Kidney epithelial cell (primary cell): Measurements from ENCODE around the gene WDR70. TPM values are rescaled to one million over a fixed set of nuclear protein-coding genes. Genes with fewer than 3 reads are reported as not detected.
"Not testable (repeated sequence)": the region's sequence is repeated elsewhere in the genome, so short reads cannot be mapped to it uniquely, and the experiment has no call there.

Source experiments
- DNase-seq: peaks from one replicate; pipeline ENCODE4 v3.0.0-alpha.2; 2010; ENCODE audit warnings: low read depth
- H3K27me3 ChIP-seq: 2 replicates; pipeline ENCODE4 v1.6.0; 2011; ENCODE audit warnings: low read length; ENCODE audit not compliant: control insufficient read depth, insufficient read depth
- H3K36me3 ChIP-seq: 2 replicates; pipeline ENCODE4 v1.5.1; 2011; ENCODE audit warnings: low read length; ENCODE audit not compliant: control insufficient read depth, insufficient read depth
- H3K4me3 ChIP-seq: 2 replicates; pipeline ENCODE4 v1.5.1; 2011; ENCODE audit warnings: low read depth, mild to moderate bottlenecking, control low read depth, low read length
- total RNA-seq: library from RNA; depleted of rRNA; stranded (reverse); fragments of >200 nt; gene quantifications from 2 replicates; pipeline ENCODE4 v1.2.3, GENCODE V29; 2015
- TF ChIP-seq, protein P1 (sequence below): IDR thresholded peaks from 2 replicates; pipeline ENCODE4 v1.5.1; 2011; ENCODE audit warnings: mild to moderate bottlenecking, moderate library complexity, low read length, control low read depth, inconsistent platforms; ENCODE audit not compliant: insufficient read depth, poor library complexity, severe bottlenecking

WDR70 gene
- total RNA-seq, 1 donor from 2014 or later, result 19.6 TPM

DNA sequence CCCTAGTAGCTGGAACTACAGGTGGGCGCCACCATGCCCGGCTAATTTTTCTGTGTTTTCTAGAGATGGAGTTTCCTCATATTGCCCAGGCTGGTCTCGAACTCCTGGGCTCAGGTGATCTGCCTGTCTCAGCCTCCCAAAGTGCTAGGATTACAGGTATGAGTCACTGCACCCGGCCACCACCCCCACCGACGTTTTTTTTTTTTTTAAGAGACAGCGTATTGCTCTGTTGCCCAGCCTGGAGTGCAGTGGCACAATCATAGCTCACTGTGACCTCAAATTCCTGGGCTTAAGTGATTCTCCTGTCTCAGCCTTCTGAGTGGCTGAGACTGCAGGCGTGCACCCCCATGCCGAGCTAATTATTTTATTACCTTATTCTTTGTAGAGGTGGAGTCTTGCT, 38.2 kb downstream of the WDR70 start:
- Histone ChIP-seq H3K36me3 (no peaks in the 10 kb centered on the region), H3K4me3 (no peak overlapping the region), H3K27me3 (no peaks in the 10 kb centered on the region)
- TF ChIP-seq, protein P1, sequence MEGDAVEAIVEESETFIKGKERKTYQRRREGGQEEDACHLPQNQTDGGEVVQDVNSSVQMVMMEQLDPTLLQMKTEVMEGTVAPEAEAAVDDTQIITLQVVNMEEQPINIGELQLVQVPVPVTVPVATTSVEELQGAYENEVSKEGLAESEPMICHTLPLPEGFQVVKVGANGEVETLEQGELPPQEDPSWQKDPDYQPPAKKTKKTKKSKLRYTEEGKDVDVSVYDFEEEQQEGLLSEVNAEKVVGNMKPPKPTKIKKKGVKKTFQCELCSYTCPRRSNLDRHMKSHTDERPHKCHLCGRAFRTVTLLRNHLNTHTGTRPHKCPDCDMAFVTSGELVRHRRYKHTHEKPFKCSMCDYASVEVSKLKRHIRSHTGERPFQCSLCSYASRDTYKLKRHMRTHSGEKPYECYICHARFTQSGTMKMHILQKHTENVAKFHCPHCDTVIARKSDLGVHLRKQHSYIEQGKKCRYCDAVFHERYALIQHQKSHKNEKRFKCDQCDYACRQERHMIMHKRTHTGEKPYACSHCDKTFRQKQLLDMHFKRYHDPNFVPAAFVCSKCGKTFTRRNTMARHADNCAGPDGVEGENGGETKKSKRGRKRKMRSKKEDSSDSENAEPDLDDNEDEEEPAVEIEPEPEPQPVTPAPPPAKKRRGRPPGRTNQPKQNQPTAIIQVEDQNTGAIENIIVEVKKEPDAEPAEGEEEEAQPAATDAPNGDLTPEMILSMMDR, result no peak
- DNase-seq, result no peak

- Histone ChIP-seq H3K36me3 (no peaks in the 10 kb centered on the region), H3K4me3 (no peak overlapping the region), H3K27me3 (no peaks in the 10 kb centered on the region)
- TF ChIP-seq, protein P1, result no peak
- DNase-seq, result no peak
These were observed 45.3 kb downstream of the WDR70 start for GRCh38 chr5:37424441-37424840.

DNA sequence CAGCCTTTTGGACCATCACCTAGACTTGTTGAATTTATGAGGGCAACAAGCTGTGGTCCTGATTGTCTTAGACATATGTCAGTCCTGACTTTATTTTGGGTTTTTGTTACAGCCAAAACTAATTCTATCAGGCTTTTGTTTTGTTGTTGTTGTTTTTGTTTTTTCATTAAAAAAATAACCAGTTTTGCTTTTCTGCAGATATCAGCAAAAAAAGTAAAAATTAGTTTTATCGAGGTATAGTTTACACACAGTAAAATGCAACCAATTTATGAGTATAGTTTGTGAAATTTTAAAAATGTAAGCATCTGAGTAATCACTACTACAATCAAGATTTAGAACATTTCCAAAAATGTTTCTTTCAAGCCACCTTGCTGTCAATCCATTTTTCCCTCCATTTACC, 48.9 kb downstream of the WDR70 start:
- TF ChIP-seq, protein P1, result no peak
- Histone ChIP-seq H3K36me3 (no peaks in the 10 kb centered on the region), H3K4me3 (no peak overlapping the region), H3K27me3 (no peaks in the 10 kb centered on the region)
- DNase-seq, result no peak

DNA sequence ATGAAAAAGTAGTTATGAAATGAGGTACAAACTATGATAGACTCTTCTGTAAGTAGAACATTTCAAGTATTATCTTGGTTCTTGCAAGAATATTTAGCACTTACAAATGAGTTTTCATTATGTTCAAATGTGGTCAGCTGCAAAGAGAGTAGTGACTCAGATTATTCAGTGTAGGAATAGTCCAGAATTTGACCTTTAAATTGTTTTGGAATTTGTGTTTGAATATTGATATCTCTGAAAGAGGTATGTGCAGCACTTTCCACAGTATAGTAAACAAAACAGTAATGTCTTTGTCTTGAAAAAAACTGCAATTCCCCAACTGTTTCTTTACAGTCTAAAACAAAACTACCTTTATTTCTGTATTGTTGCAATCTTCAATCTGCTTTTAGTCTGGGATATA, 56.1 kb downstream of the WDR70 start:
- Histone ChIP-seq H3K36me3 (no peaks in the 10 kb centered on the region), H3K27me3 (no peaks in the 10 kb centered on the region), H3K4me3 (no peak overlapping the region)
- TF ChIP-seq, protein P1, result no peak
- no peak for DNase-seq

GRCh38 chr5:37436146-37436934, 57.2 kb downstream of the WDR70 start:
- H3K36me3 ChIP-seq, result no peaks in the 10 kb centered on the region
- no peaks in the 10 kb centered on the region for H3K27me3 ChIP-seq
- no peak for DNase-seq
- no peak overlapping the region for H3K4me3 ChIP-seq
- TF ChIP-seq, protein P1, result no peak

- DNase-seq, result no peak
- Histone ChIP-seq H3K27me3 (no peaks in the 10 kb centered on the region), H3K36me3 (no peaks in the 10 kb centered on the region), H3K4me3 (no peak overlapping the region)
- TF ChIP-seq, protein P1, result no peak
These were observed 58.6 kb downstream of the WDR70 start for GRCh38 chr5:37437711-37438110.

DNA sequence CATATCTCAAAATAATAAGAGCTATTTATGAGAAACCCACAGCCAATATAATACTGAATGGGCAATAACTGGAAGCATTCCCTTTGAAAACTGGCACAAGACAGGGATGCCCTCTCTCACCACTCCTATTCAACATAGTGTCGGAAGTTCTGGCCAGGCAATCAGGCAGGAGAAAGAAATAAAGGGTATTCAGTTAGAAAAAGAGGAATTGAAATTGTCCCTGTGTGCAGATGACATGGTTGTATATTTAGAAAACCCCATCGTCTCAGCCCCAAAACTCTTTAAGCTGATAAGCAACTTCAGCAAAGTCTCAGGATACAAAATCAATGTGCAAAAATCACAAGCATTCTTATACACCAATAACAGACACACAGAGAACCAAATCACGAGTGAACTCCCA, 66.7 kb downstream of the WDR70 start:
- H3K4me3 ChIP-seq, H3K27me3 ChIP-seq, DNase-seq, H3K36me3 ChIP-seq: not testable (repeated sequence)
